ENCODE measurements around the gene BCCIP.

BCCIP gene

GRCh38 chr10:125848371-125848770 lies 25.0 kb downstream of the BCCIP start:
- no peak for DNase-seq

DNA sequence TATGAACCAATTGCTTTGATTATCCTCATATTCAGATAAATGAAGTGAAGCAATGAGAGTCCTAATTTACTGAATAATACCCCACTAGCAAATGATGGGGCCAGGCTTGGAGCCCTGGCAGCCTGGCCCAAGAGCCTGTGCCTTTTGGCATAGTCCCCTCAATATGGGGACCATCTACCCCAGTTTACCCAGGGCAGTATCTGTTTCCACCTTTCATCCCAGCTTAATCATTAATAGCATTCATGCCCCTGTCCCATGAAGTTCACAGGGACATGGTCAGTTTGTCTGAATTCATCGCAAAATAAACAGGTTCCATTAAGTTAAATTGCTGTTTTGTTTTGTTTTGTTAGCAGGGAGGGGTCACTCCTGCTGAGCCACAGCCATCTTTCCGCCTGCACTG lies 25.5 kb downstream of the BCCIP start:
- no peak for DNase-seq

DNA sequence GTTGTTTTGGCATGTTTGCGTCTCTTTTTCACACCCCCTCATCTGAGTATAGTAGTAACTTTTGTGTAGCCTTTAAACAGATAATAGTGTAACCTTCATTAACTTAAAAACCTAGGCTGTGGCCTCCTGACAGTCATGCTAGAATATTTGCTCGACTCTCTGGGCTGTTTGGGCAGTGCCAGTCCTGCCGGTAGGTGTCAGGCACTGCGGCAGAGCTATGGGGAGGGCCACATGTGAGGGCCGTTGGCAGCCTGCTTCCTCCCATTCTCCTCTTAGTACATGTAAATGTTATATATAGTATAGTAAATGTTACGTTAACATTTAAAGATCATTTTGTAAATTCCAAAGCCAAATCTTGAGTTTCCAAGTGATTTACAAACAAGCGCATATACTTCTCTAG lies 26.1 kb downstream of the BCCIP start:
- no peak for DNase-seq

GRCh38 chr10:125850766-125851731 lies 27.7 kb downstream of the BCCIP start:
- DNase-seq, result no peak

DNA sequence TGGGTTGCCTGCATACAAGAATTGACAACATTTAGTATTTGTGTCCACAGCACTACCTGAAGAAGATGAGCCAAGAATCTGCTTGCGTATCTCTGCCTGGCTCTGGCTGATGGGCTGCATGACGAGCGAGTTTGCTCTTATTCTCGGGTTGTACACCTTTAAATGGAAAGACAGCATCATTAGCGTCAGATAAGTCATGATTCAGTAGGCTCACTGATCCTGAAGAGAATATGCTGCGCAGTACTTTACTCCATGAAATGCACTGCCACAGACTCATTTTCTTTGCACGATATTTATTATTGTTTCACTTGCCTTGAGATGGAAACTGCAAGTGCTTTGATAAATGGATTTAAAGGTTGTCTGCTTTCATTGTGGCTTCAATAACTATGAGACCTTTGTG lies 29.1 kb downstream of the BCCIP start:
- DNase-seq, result no peak

DNA sequence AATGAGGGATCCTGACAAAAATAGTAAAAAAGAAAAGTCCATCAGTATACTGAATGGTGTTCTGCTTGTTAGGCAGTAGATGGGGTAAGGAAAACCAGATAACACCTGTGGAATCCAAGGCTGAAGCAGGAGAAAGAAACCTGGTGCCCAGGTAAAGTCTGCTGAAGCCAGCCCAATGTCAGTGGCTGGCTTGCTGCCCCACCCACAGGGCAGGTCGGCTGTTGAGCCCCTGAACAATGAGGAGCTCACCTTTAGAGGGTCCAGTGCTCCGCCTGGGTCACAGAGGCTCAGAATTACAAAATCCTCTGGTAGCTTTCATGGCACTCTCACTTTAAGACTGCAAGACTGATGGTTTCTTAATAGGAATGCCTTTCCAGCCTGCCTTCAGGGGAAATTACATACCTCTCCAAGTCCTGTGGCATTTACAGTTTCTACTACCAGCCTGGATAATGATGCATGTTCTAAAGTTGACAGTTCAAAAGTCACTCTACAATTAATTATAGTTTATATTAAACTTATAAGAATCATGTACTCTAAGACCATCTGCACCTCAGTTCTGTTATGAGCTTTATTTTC lies 33.9 kb downstream of the BCCIP start:
- no peak for DNase-seq

GRCh38 chr10:125859128-125859817 lies 35.9 kb downstream of the BCCIP start:
- no peak for DNase-seq

GRCh38 chr10:125865120-125865519 lies 41.8 kb downstream of the BCCIP start:
- no peak for DNase-seq

- no peak for DNase-seq
Observed at GRCh38 chr10:125866421-125867029, 43.2 kb downstream of the BCCIP start.

- no peak for DNase-seq
Observed at GRCh38 chr10:125868372-125868975, 45.1 kb downstream of the BCCIP start.

DNA sequence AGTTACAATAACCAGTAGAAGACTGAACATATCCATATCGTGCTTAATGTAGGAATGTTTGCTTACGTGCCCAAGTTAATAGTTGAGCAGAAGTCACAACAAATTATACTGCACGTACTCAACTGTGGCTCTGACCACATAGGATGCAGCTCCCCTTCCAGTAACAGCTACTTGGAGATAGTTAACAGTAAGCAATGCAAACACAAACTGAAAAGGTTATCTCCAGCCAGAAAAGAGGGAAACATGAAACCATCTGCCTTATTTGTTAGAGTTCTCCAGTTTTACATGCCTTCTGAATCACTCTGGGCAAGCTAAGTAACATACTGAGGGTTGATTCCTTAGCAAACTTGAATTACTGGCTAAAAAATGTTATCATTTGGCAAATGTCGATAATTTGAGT lies 48.0 kb downstream of the BCCIP start:
- DNase-seq, result no peak

- DNase-seq, result no peak
Observed at GRCh38 chr10:125878957-125879835, 55.9 kb downstream of the BCCIP start.

- DNase-seq, result no peak
Observed at GRCh38 chr10:125880719-125881118, 57.4 kb downstream of the BCCIP start.

DNA sequence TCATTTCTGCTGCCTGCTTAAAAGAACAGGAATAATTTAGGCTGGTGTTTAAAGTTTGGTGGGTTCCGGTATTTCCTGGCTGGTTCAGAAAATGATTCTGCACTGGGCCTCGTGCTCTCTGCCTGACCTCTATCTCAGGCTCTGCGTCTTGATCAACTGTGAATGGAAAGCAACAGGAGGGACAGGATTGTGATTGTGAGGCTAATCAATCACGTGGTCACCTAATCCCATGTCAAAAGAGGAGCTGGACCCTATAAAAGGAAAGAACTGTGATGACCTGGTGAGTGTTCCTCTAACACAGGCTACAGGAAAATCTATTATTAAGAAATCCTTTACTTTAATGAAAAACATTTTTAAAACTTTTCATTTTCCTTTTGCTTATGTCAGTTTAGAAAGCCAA lies 57.8 kb downstream of the BCCIP start, which contains the start of gene DHX32:
DHX32 (minus strand) TSS at position 101 of the 400 bp plus-strand sequence. CDS start 468 bp downstream, outside the sequence.
- DNase-seq, result no peak

DNA sequence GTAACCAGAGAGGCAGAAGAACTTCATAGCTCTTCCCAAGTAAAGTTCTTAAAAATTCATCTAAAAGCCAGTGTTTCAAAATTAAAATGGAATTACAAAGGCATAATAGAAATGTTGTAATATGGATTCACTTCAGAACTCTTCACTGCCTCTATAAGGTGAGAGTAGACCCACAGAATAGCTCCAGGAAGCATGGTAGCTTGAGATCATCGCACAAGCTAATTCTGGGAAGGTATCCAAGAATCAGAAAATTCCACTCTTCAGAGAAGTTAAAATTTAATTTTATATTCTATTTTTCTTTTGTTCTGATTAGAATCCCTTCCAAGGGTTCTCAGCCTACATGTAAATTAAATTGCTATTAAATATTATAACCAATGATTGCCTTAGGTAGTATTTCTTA lies 59.2 kb downstream of the BCCIP start:
- DNase-seq, result no peak

GRCh38 chr10:125883211-125883610 lies 59.9 kb downstream of the BCCIP start:
- DNase-seq, result no peak
